ENCODE measurements around the gene KLF12. TPM values are rescaled to one million over a fixed set of nuclear protein-coding genes. Genes with fewer than 3 reads are reported as not detected.

KLF12 gene
- total RNA-seq, 1 donor from 2014 or later: 26.9 TPM

- Mint-ChIP-seq H3K36me3 (ENCODE audit: low read depth, unreplicated experiment) (peaks cover 5% of the 10 kb centered on the region), H3K4me1 (ENCODE audit: unreplicated experiment) (peaks cover 10% of the 10 kb centered on the region), H3K27me3 (ENCODE audit: unreplicated experiment) (peaks cover 5% of the 10 kb centered on the region), H3K27ac (ENCODE audit: unreplicated experiment) (no peak overlapping the region), H3K9me3 (ENCODE audit: unreplicated experiment) (no peaks in the 10 kb centered on the region), H3K4me3 (ENCODE audit: unreplicated experiment) (no peak overlapping the region)
- no peak for TF ChIP-seq CTCF (IDR thresholded peaks at IDR 0.05; ENCODE audit: unreplicated experiment)
- DNase-seq (ENCODE audit: low spot score): no peak
Observed at GRCh38 chr13:74138241-74138640, 4.0 kb upstream of the KLF12 start.

DNA sequence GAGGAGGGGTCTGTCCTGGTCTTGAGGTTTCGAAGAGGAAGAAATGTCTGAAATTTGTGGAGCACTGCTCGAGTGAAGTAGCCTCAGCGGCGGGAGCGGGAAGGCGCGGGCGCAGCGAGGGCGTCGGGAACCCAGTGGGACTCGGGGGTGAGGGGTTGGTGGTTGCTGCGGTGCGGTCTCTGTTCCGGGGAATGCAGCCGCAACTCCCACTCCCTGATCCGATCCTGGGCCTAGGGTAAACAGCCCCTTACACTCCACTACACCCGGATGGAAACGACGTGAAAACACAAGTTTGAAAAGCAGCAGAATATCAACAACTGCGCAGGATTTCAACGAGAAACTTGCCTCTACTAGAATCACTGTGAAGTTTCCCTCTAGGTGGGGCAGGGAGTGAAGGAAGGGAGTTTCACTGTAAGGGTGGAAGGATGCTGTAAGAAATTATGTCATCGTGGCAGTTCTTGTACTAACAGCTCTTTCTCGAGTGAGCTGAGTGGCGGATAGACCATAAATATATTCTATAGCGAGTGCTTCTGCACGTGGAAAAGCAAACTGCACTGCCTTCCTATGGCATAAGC lies 2.0 kb upstream of the KLF12 start:
- no peaks in the 10 kb centered on the region for H3K9me3 Mint-ChIP-seq (ENCODE audit: unreplicated experiment)
- TF ChIP-seq CTCF (IDR thresholded peaks at IDR 0.05; ENCODE audit: unreplicated experiment): no peak
- H3K4me3 Mint-ChIP-seq (ENCODE audit: unreplicated experiment): no peak overlapping the region
- peaks cover 17% of the 10 kb centered on the region for H3K4me1 Mint-ChIP-seq (ENCODE audit: unreplicated experiment)
- H3K27me3 Mint-ChIP-seq (ENCODE audit: unreplicated experiment): peaks cover 10% of the 10 kb centered on the region
- no peak overlapping the region for H3K27ac Mint-ChIP-seq (ENCODE audit: unreplicated experiment)
- peak; percentile 40 for DNase-seq (ENCODE audit: low spot score)
- H3K36me3 Mint-ChIP-seq (ENCODE audit: low read depth, unreplicated experiment): peaks cover 6% of the 10 kb centered on the region

- Mint-ChIP-seq H3K9me3 (ENCODE audit: unreplicated experiment) (no peaks in the 10 kb centered on the region), H3K36me3 (ENCODE audit: low read depth, unreplicated experiment) (peaks cover 6% of the 10 kb centered on the region), H3K4me1 (ENCODE audit: unreplicated experiment) (peaks cover 17% of the 10 kb centered on the region), H3K4me3 (ENCODE audit: unreplicated experiment) (no peak overlapping the region), H3K27ac (ENCODE audit: unreplicated experiment) (no peak overlapping the region), H3K27me3 (ENCODE audit: unreplicated experiment) (peaks cover 10% of the 10 kb centered on the region)
- peak; percentile 80 for DNase-seq (ENCODE audit: low spot score)
- no peak for TF ChIP-seq CTCF (IDR thresholded peaks at IDR 0.05; ENCODE audit: unreplicated experiment)
Observed at GRCh38 chr13:74135326-74136083, 1.3 kb upstream of the KLF12 start.

GRCh38 chr13:74134777-74135325 lies 647 bp upstream of the KLF12 start:
- Mint-ChIP-seq H3K4me3 (ENCODE audit: unreplicated experiment) (peak overlapping the region; percentile 64), H3K36me3 (ENCODE audit: low read depth, unreplicated experiment) (peaks cover 6% of the 10 kb centered on the region), H3K9me3 (ENCODE audit: unreplicated experiment) (no peaks in the 10 kb centered on the region), H3K27ac (ENCODE audit: unreplicated experiment) (no peak overlapping the region), H3K27me3 (ENCODE audit: unreplicated experiment) (peaks cover 10% of the 10 kb centered on the region), H3K4me1 (ENCODE audit: unreplicated experiment) (peaks cover 18% of the 10 kb centered on the region)
- TF ChIP-seq CTCF (IDR thresholded peaks at IDR 0.05; ENCODE audit: unreplicated experiment): no peak
- DNase-seq (ENCODE audit: low spot score): peak; percentile 61

Data from endothelial cell (in vitro differentiated cells).